Measurements from ENCODE around the gene MKRN3.

The MKRN3 gene

GRCh38 chr15:23565395-23566070, at the start of gene MKRN3:
TSS of gene MKRN3 (plus strand) at chr15:23565674. CDS start at chr15:23565783, 109 bp downstream.
- DNase-seq (ENCODE audit: low spot score): no peak
- in situ Hi-C loops (cut with MboI; ENCODE audit: low pct_unique_long_range_greater_than_20kb, low sequenced_read_pairs, unreplicated experiment): no loop called here
- TF ChIP-seq CTCF (IDR thresholded peaks at IDR 0.05; ENCODE audit: extremely low read depth, insufficient read depth, missing control alignments): no peak

- TF ChIP-seq CTCF (IDR thresholded peaks at IDR 0.05; ENCODE audit: extremely low read depth, insufficient read depth, missing control alignments): no peak
- no peak for DNase-seq (ENCODE audit: low spot score)
- in situ Hi-C loops (cut with MboI; ENCODE audit: low pct_unique_long_range_greater_than_20kb, low sequenced_read_pairs, unreplicated experiment): no loop called here
Observed at GRCh38 chr15:23516866-23517265, 48.6 kb upstream of the MKRN3 start.

- no peak for DNase-seq (ENCODE audit: low spot score)
- TF ChIP-seq CTCF (IDR thresholded peaks at IDR 0.05; ENCODE audit: extremely low read depth, insufficient read depth, missing control alignments): no peak
- in situ Hi-C loops (cut with MboI; ENCODE audit: low pct_unique_long_range_greater_than_20kb, low sequenced_read_pairs, unreplicated experiment): no loop called here
Observed at GRCh38 chr15:23518104-23518503, 47.4 kb upstream of the MKRN3 start.

GRCh38 chr15:23524816-23525215, 40.7 kb upstream of the MKRN3 start:
- DNase-seq (ENCODE audit: low spot score): no peak
- in situ Hi-C loops (cut with MboI; ENCODE audit: low pct_unique_long_range_greater_than_20kb, low sequenced_read_pairs, unreplicated experiment): no loop called here
- TF ChIP-seq CTCF (IDR thresholded peaks at IDR 0.05; ENCODE audit: extremely low read depth, insufficient read depth, missing control alignments): no peak

- DNase-seq (ENCODE audit: low spot score): no peak
- in situ Hi-C loops (cut with MboI; ENCODE audit: low pct_unique_long_range_greater_than_20kb, low sequenced_read_pairs, unreplicated experiment): no loop called here
Observed at GRCh38 chr15:23529891-23530290, 35.6 kb upstream of the MKRN3 start.

GRCh38 chr15:23532024-23532423, 33.5 kb upstream of the MKRN3 start:
- TF ChIP-seq CTCF (IDR thresholded peaks at IDR 0.05; ENCODE audit: extremely low read depth, insufficient read depth, missing control alignments): no peak
- no peak for DNase-seq (ENCODE audit: low spot score)
- in situ Hi-C loops (cut with MboI; ENCODE audit: low pct_unique_long_range_greater_than_20kb, low sequenced_read_pairs, unreplicated experiment): no loop called here

More at GRCh38 chr15:23529891-23530290, 35.6 kb upstream of the MKRN3 start:
- no peak for TF ChIP-seq CTCF (IDR thresholded peaks at IDR 0.05; ENCODE audit: extremely low read depth, insufficient read depth, missing control alignments)
